Endothelial cell of umbilical vein (primary cell): ENCODE data around the gene DNAH6. TPM values are rescaled to one million over a fixed set of nuclear protein-coding genes. Genes with fewer than 3 reads are reported as not detected.

ENCODE experiments used
- BruUV-seq: library from RNA; stranded (reverse); fragments of 400-500 nt; replicated peaks from 2 replicates; lab custom pipeline; 2021; lab: Mats Ljungman, UMichigan
- CTCF ChIA-PET: fragments of 300-600, 350-600 bp; sonication (Branson Sonifier 250); formaldehyde crosslinking; loops from one replicate; lab custom pipeline; 2021; ENCODE audit warnings: antibody characterized with exemption, inconsistent platforms; lab: Charles Lee
- POLR2A ChIA-PET: fragments of 300-600, 350-600 bp; sonication (Branson Sonifier 250); formaldehyde crosslinking; loops from one replicate; lab custom pipeline; 2021; ENCODE audit warnings: antibody characterized with exemption, inconsistent platforms; lab: Charles Lee
- DNase-seq: peaks from one replicate; pipeline ENCODE4 v3.0.0-alpha.2; 2011; ENCODE audit warnings: low read depth, low spot score
- FAIRE-seq: peaks from 2 replicates; lab custom pipeline; 2011; peaks lifted over from hg19 to GRCh38; lab: Jason Lieb, UNC
- H2AFZ ChIP-seq: 2 replicates; pipeline ENCODE4 v1.6.0; 2012; ENCODE audit warnings: low read depth, low read length, control low read depth, inconsistent platforms
- H3K27ac ChIP-seq: 2 replicates; pipeline ENCODE4 v1.5.1; 2011; ENCODE audit warnings: low read depth, mild to moderate bottlenecking, control low read depth, low read length, moderate library complexity; ENCODE audit not compliant: insufficient read depth
- H3K27me3 ChIP-seq, 2 experiments: 2 replicates each; pipeline versions ENCODE4 v1.6.0 to v1.6.1; 2011; ENCODE audit warnings: low read length in 2 of 2, mixed read lengths in 1 of 2; ENCODE audit not compliant: control insufficient read depth in 2 of 2, insufficient read depth in 2 of 2
- H3K36me3 ChIP-seq, 2 experiments: 2 replicates in 1 of 2; 3 replicates in 1 of 2; pipeline ENCODE4 v1.5.1; 2011; ENCODE audit warnings: low read length in 2 of 2, mild to moderate bottlenecking in 1 of 2, moderate library complexity in 1 of 2; ENCODE audit not compliant: control insufficient read depth in 2 of 2, insufficient read depth in 2 of 2; ENCODE audit errors: extremely low read depth in 1 of 2
- H3K4me1 ChIP-seq: 3 replicates; pipeline ENCODE4 v1.5.1; 2011; ENCODE audit warnings: mild to moderate bottlenecking, low read length; ENCODE audit not compliant: control insufficient read depth, insufficient read depth; ENCODE audit errors: extremely low read depth
- H3K4me2 ChIP-seq: 2 replicates; pipeline ENCODE4 v1.6.1; 2011; ENCODE audit warnings: low read length, control low read depth, mixed read lengths; ENCODE audit not compliant: insufficient read depth
- H3K4me3 ChIP-seq, 3 experiments: fragments of 200-600 bp in 1 of 3; sonication (generic), shearing (Covaris generic) in 1 of 3; replicated peaks in 1 of 3; 2 replicates each; pipeline ENCODE4 v1.5.1; 2011 to 2016; ENCODE audit warnings: control low read depth in 3 of 3, low read length in 3 of 3, mild to moderate bottlenecking in 2 of 3, inconsistent platforms in 1 of 3, low read depth in 1 of 3, moderate library complexity in 1 of 3; ENCODE audit not compliant: insufficient read depth in 1 of 3
- H3K79me2 ChIP-seq: 2 replicates; pipeline ENCODE4 v1.6.0; 2012; ENCODE audit warnings: low read length, inconsistent platforms; ENCODE audit not compliant: control insufficient read depth, insufficient read depth
- H3K9ac ChIP-seq: replicated peaks from 2 replicates; pipeline ENCODE3; 2011; ENCODE audit warnings: low read length, control low read depth; ENCODE audit not compliant: insufficient read depth; ENCODE audit errors: extremely low read depth
- H3K9me1 ChIP-seq: replicated peaks from 3 replicates; pipeline ENCODE4 v1.6.0; 2011; ENCODE audit warnings: mild to moderate bottlenecking, low read length; ENCODE audit not compliant: control insufficient read depth, insufficient read depth; ENCODE audit errors: extremely low read depth
- H3K9me3 ChIP-seq: replicated peaks from 2 replicates; pipeline ENCODE4 v1.5.1; 2012; ENCODE audit warnings: low read length, inconsistent platforms; ENCODE audit not compliant: control insufficient read depth, insufficient read depth
- H4K20me1 ChIP-seq: replicated peaks from 2 replicates; pipeline ENCODE3; 2011; ENCODE audit warnings: mild to moderate bottlenecking, low read length; ENCODE audit not compliant: control insufficient read depth, insufficient read depth; ENCODE audit errors: extremely low read depth
- CTCF ChIP-seq, 2 donors: IDR thresholded peaks; 1 replicate in 1 of 2; 2 replicates in 1 of 2; pipeline ENCODE4 v1.5.1; 2011; ENCODE audit warnings: low read length in 2 of 2, mild to moderate bottlenecking in 2 of 2, moderate library complexity in 2 of 2, control low read depth in 1 of 2, inconsistent platforms in 1 of 2, low read depth in 1 of 2; ENCODE audit not compliant: insufficient read depth in 1 of 2; ENCODE audit errors: extremely low read depth in 1 of 2
- EZH2 ChIP-seq: IDR thresholded peaks from 2 replicates; pipeline ENCODE4 v1.6.1; 2012; ENCODE audit warnings: borderline replicate concordance, low read depth, mild to moderate bottlenecking, moderate library complexity, low read length, inconsistent platforms; ENCODE audit not compliant: severe bottlenecking
- FOS ChIP-seq: IDR thresholded peaks from 2 replicates; pipeline ENCODE4 v1.6.1; 2011; ENCODE audit warnings: mild to moderate bottlenecking, low read length, moderate library complexity, borderline replicate concordance; ENCODE audit not compliant: insufficient read depth
- GATA2 ChIP-seq: IDR thresholded peaks from 2 replicates; pipeline ENCODE4 v1.7.0; 2011; ENCODE audit warnings: low read depth, mild to moderate bottlenecking, moderate library complexity, mixed read lengths, low read length; ENCODE audit not compliant: insufficient read length, insufficient read depth
- JUN ChIP-seq: IDR thresholded peaks from 2 replicates; pipeline ENCODE4 v1.6.1; 2011; ENCODE audit warnings: borderline replicate concordance, low read depth; ENCODE audit not compliant: insufficient read length, insufficient read depth
- MAX ChIP-seq: IDR thresholded peaks from 2 replicates; pipeline ENCODE4 v1.6.1; 2011; ENCODE audit not compliant: insufficient read depth, insufficient read length
- MYC ChIP-seq: IDR thresholded peaks from one replicate; pipeline ENCODE4 v1.6.1; 2011; ENCODE audit warnings: mild to moderate bottlenecking, low read depth, low read length
- POLR2A ChIP-seq: IDR thresholded peaks from 2 replicates; pipeline ENCODE4 v1.6.1; 2012; ENCODE audit warnings: low read depth, mild to moderate bottlenecking, control low read depth, low read length
- POLR2AphosphoS5 ChIP-seq: IDR thresholded peaks from 2 replicates; pipeline ENCODE4 v1.6.1; 2012; ENCODE audit warnings: low read depth, mild to moderate bottlenecking, control low read depth, low read length, moderate library complexity; ENCODE audit not compliant: insufficient read depth
- dilution Hi-C: fragments of 300-500 bp; cut with MboI; formaldehyde crosslinking; loops from one replicate; pipeline ENCODE4 v1.15.0; 2019; ENCODE audit warnings: low sequenced_read_pairs; ENCODE audit not compliant: extremely low pct_ligation_motif_present
- intact Hi-C: fragments of 100-400 bp; cut with micrococcal nuclease; formaldehyde crosslinking; loops from one replicate; pipeline ENCODE4 v1.10.0; 2022
- polyA plus RNA-seq, 4 experiments: library from polyadenylated mRNA; depleted of rRNA in 3 of 4; stranded (reverse) in 3 of 4; unstranded in 1 of 4; fragments of >200 nt; gene quantifications; 2 replicates each; pipeline versions ENCODE4 v1.2.1 to v1.2.3, GENCODE V29; 2011 to 2012; ENCODE audit warnings: missing spikeins in 1 of 4
- total RNA-seq: library from RNA; stranded (reverse); gene quantifications from 2 replicates; pipeline ENCODE4 v1.2.3, GENCODE V29; 2021

DNAH6 gene
- total and polyA plus RNA-seq, 2 donors (not counting 3 experiments of a cell fraction or from before 2014, with no cell fraction given), result 0.24 TPM; not detected in 1

- Histone ChIP-seq H3K27ac (no peak overlapping the region), H3K9ac (no peak overlapping the region), H3K4me2 (no peak overlapping the region), H3K79me2 (no peaks in the 10 kb centered on the region), H3K9me1 (no peaks in the 10 kb centered on the region), H3K4me3 (no peak overlapping the region), H3K36me3 (no peaks in the 10 kb centered on the region), H3K9me3 (no peaks in the 10 kb centered on the region), H3K27me3 (peaks cover 0 to 2% of the 10 kb centered on the region in 2 experiments), H4K20me1 (no peaks in the 10 kb centered on the region), H2AFZ (no peak overlapping the region), H3K4me1 (no peaks in the 10 kb centered on the region)
- CTCF ChIA-PET, result no interaction called here
- DNase-seq (no peak), FAIRE-seq (no peak)
- POLR2A ChIA-PET, result no interaction called here
- dilution Hi-C loops (no loop called here), intact Hi-C loops (no loop called here)
- TF ChIP-seq POLR2A (no peak), JUN (no peak), GATA2 (no peak), POLR2AphosphoS5 (no peak), EZH2 (no peak), MAX (no peak), FOS (no peak), CTCF (IDR thresholded peaks at IDR 0.05; ENCODE audit: extremely low read depth in 1 of 2, insufficient read depth in 1 of 2, low read depth in 1 of 2, low read length in 2 of 2) (no peak), MYC (no peak)
- no TSS peak for BruUV-seq
Observed at GRCh38 chr2:84749442-84749841, 233.1 kb downstream of the DNAH6 start.
